ENCODE results near the gene KNSTRN. TPM values are rescaled to one million over a fixed set of nuclear protein-coding genes. Genes with fewer than 3 reads are reported as not detected.
A peak's percentile ranks its signal among the peaks of the same experiment; 100 is the strongest.

Gene KNSTRN
- total and polyA plus RNA-seq, 2 of the 8 experiments (the other 6 are each of a cell fraction or from before 2014, with no cell fraction given) = 25.1 to 79.4 TPM

- Histone ChIP-seq H3K4me2 (ENCODE audit: insufficient read depth in 1 of 2, low read depth in 2 of 2, low read length in 2 of 2) (no peak overlapping the region), H3K56ac (replicated peaks; ENCODE audit: insufficient read length, low read depth, low read length) (no peak overlapping the region), H2BK12ac (ENCODE audit: low read depth, low read length) (peak overlapping the region; percentile 33; the same call in 1 of the 2 replicates), H3K23ac (ENCODE audit: insufficient read length) (no peak overlapping the region), H4K8ac (ENCODE audit: extremely low read depth, insufficient read depth, low read length) (no peak overlapping the region), H2BK20ac (ENCODE audit: low read length) (no peak overlapping the region), H3K14ac (ENCODE audit: insufficient read length) (no peak overlapping the region), H3K23me2 (ENCODE audit: low read depth, low read length) (peaks cover 6% of the 10 kb centered on the region; the same call in 1 of the 2 replicates), H3K9me3 (ENCODE audit: insufficient read depth in 2 of 2, low read depth in 1 of 2, low read length in 1 of 2) (no peaks in the 10 kb centered on the region), H3K27ac (ENCODE audit: low read depth, low read length) (no peak overlapping the region), H2AFZ (ENCODE audit: low read length) (peak overlapping the region; percentile 78; the same call in 1 of the 2 replicates), H3K79me2 (ENCODE audit: control insufficient read depth in 1 of 2, insufficient read depth in 2 of 2, low read length in 2 of 2) (peaks cover 0 to 16% of the 10 kb centered on the region in 2 experiments; a peak in 2 of 4 replicates), H2BK15ac (ENCODE audit: low read length) (no peak overlapping the region), H4K20me1 (replicated peaks in 1 of 2; ENCODE audit: control insufficient read depth in 1 of 2, insufficient read depth in 2 of 2, low read length in 2 of 2) (no peaks in the 10 kb centered on the region), H3K27me3 (replicated peaks in 1 of 4; ENCODE audit: control insufficient read depth in 3 of 4, extremely low read depth in 1 of 4, insufficient read depth in 3 of 4, low read length in 3 of 4) (no peaks in the 10 kb centered on the region), H3K36me3 (ENCODE audit: control insufficient read depth in 2 of 4, insufficient read depth in 4 of 4, low read length in 3 of 4) (no peaks in the 10 kb centered on the region), H3K4me3 (ENCODE audit: extremely low read depth in 1 of 4, insufficient read depth in 2 of 4, low read depth in 3 of 4, low read length in 4 of 4) (no peak overlapping the region), H3K9ac (replicated peaks in 1 of 4; ENCODE audit: extremely low read depth in 1 of 4, low read depth in 3 of 4, low read length in 3 of 4) (no peak overlapping the region), H3K79me1 (ENCODE audit: low read depth, low read length) (peaks cover 7% of the 10 kb centered on the region), H2AK5ac (ENCODE audit: low read depth, low read length) (no peak overlapping the region), H2BK5ac (ENCODE audit: low read depth, low read length) (no peak overlapping the region), H4K91ac (replicated peaks; ENCODE audit: insufficient read length, low read length) (peak overlapping the region; percentile 35), H3K4me1 (replicated peaks in 1 of 4; ENCODE audit: control insufficient read depth in 3 of 4, insufficient read depth in 4 of 4, low read length in 3 of 4) (peaks cover 2 to 8% (median 4%) of the 10 kb centered on the region in 4 experiments; a peak in 4 of 7 replicates), H3K18ac (ENCODE audit: extremely low read depth, low read length) (no peak overlapping the region), H3K4ac (replicated peaks; ENCODE audit: insufficient read length, low read depth, low read length) (no peak overlapping the region), H2BK120ac (replicated peaks; ENCODE audit: low read depth, low read length) (no peak overlapping the region), H4K5ac (ENCODE audit: insufficient read length, low read depth, low read length) (no peak overlapping the region)
- FAIRE-seq (no peak), DNase-seq (ENCODE audit: low read depth in 1 of 2, low spot score in 2 of 2) (no peak)
- WGBS, 2 experiments (ENCODE audit: extremely low coverage in 1 of 2, insufficient coverage in 1 of 2, insufficient read length in 1 of 2, insufficient replicate concordance in 2 of 2, low coverage in 1 of 2, low lambda C conversion rate in 2 of 2, missing lambda C conversion rate in 1 of 2) = 82% methylated on average over 4 of the region's 4 CpGs; no CpG with 5 or more reads in 1 of the 2 experiments
- POLR2A ChIA-PET (ENCODE audit: partially characterized antibody) = interaction anchor here (1.1 kb wide), 2 partner anchors 10 to 60 kb away, joined by 3 to 4 read pairs; partner anchors contain the start of gene BAHD1
- CTCF ChIA-PET (ENCODE audit: partially characterized antibody) = interaction anchor here (1.1 to 5.1 kb wide), 4 partner anchors 10 to 42 kb away, joined by 4 to 49 read pairs (median 5); no protein-coding TSS in a partner anchor
- TF ChIP-seq CHD1 (IDR thresholded peaks at IDR 0.05; ENCODE audit: low read depth, low read length) = no peak
- no peak for TF ChIP-seq RNF2 (IDR thresholded peaks at IDR 0.05; ENCODE audit: borderline replicate concordance, low read depth, low read length, missing control alignments, poor library complexity, severe bottlenecking)
- TF ChIP-seq EZH2 (IDR thresholded peaks at IDR 0.05; ENCODE audit: low read depth, low read length, severe bottlenecking) = no peak
- no peak for TF ChIP-seq KDM1A (IDR thresholded peaks at IDR 0.05; ENCODE audit: borderline replicate concordance, low read length)
- TF ChIP-seq, protein P1, sequence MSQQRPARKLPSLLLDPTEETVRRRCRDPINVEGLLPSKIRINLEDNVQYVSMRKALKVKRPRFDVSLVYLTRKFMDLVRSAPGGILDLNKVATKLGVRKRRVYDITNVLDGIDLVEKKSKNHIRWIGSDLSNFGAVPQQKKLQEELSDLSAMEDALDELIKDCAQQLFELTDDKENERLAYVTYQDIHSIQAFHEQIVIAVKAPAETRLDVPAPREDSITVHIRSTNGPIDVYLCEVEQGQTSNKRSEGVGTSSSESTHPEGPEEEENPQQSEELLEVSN (IDR thresholded peaks at IDR 0.05) = no peak
- TF ChIP-seq SP1 (IDR thresholded peaks at IDR 0.05; ENCODE audit: low read depth, low read length) = no peak
- no peak for TF ChIP-seq HDAC6 (IDR thresholded peaks at IDR 0.05; ENCODE audit: low read depth, low read length)
- no peak for TF ChIP-seq TAF1 (IDR thresholded peaks at IDR 0.05; ENCODE audit: low read depth, low read length)
- no peak for TF ChIP-seq SIN3A (conservative IDR thresholded peaks at IDR 0.05 in 1 of 2, IDR thresholded peaks at IDR 0.05 in 1 of 2; ENCODE audit: low read depth in 1 of 2, low read length in 2 of 2)
- no peak for TF ChIP-seq SRF (IDR thresholded peaks at IDR 0.05; ENCODE audit: low read depth, low read length)
- TF ChIP-seq RBBP5 (IDR thresholded peaks at IDR 0.05; ENCODE audit: borderline replicate concordance, low read depth, low read length) = no peak
- TF ChIP-seq CEBPB (IDR thresholded peaks at IDR 0.05; ENCODE audit: low read depth, low read length) = no peak
Observed at GRCh38 chr15:40379853-40380252, 2.7 kb upstream of the KNSTRN start.

Measured in H1 (cell line).